HEK293 (cell line): ENCODE data around the gene DUSP6.

Source experiments
- BCL11B ChIP-seq: fragments of 450-650 bp; formaldehyde crosslinking; IDR thresholded peaks from 2 replicates; pipeline ENCODE4 v1.5.1; 2016; ENCODE audit warnings: low read depth, missing biosample characterization, missing genetic modification characterization
- GFI1B ChIP-seq: fragments of 450-650 bp; formaldehyde crosslinking; IDR thresholded peaks from 2 replicates; pipeline ENCODE4 v1.5.1; 2016; ENCODE audit warnings: missing biosample characterization, missing genetic modification characterization
- GLI4 ChIP-seq: fragments of 450-650 bp; formaldehyde crosslinking; IDR thresholded peaks from 2 replicates; pipeline ENCODE4 v1.5.1; 2016; ENCODE audit warnings: missing biosample characterization, missing genetic modification characterization
- GLIS2 ChIP-seq: fragments of 450-650 bp; formaldehyde crosslinking; IDR thresholded peaks from 2 replicates; pipeline ENCODE4 v1.5.1; 2016; ENCODE audit warnings: missing biosample characterization, missing genetic modification characterization
- KLF7 ChIP-seq: fragments of 450-650 bp; formaldehyde crosslinking; IDR thresholded peaks from 2 replicates; pipeline ENCODE4 v1.5.1; 2016; ENCODE audit warnings: missing biosample characterization, missing genetic modification characterization, borderline replicate concordance
- KLF8 ChIP-seq: fragments of 450-650 bp; formaldehyde crosslinking; IDR thresholded peaks from 2 replicates; pipeline ENCODE4 v1.5.1; 2016; ENCODE audit warnings: missing biosample characterization, missing genetic modification characterization
- KLF9 ChIP-seq: fragments of 450-650 bp; formaldehyde crosslinking; IDR thresholded peaks from 2 replicates; pipeline ENCODE4 v1.5.1; 2016; ENCODE audit warnings: missing biosample characterization, missing genetic modification characterization, low read depth
- SALL2 ChIP-seq: fragments of 450-650 bp; formaldehyde crosslinking; IDR thresholded peaks from 2 replicates; pipeline ENCODE4 v1.5.0; 2017; ENCODE audit warnings: missing biosample characterization, mild to moderate bottlenecking, missing genetic modification characterization, borderline replicate concordance
- ZBTB20 ChIP-seq: fragments of 450-650 bp; formaldehyde crosslinking; IDR thresholded peaks from 2 replicates; pipeline ENCODE4 v1.5.1; 2016; ENCODE audit warnings: missing biosample characterization, missing genetic modification characterization
- ZNF10 ChIP-seq: fragments of 450-650 bp; formaldehyde crosslinking; IDR thresholded peaks from 2 replicates; pipeline ENCODE4 v1.5.1; 2017; ENCODE audit warnings: missing biosample characterization, missing genetic modification characterization
- ZNF121 ChIP-seq: fragments of 450-650 bp; formaldehyde crosslinking; IDR thresholded peaks from 2 replicates; pipeline ENCODE4 v1.5.1; 2016; ENCODE audit warnings: missing biosample characterization, missing genetic modification characterization
- ZNF19 ChIP-seq: fragments of 450-650 bp; formaldehyde crosslinking; IDR thresholded peaks from 2 replicates; pipeline ENCODE4; 2016; ENCODE audit warnings: missing biosample characterization, missing genetic modification characterization, low read depth
- ZNF2 ChIP-seq: fragments of 450-650 bp; formaldehyde crosslinking; IDR thresholded peaks from 2 replicates; pipeline ENCODE4 v1.5.1; 2016; ENCODE audit warnings: missing biosample characterization, missing genetic modification characterization
- ZNF202 ChIP-seq: fragments of 450-650 bp; formaldehyde crosslinking; IDR thresholded peaks from 2 replicates; pipeline ENCODE4 v1.5.1; 2016; ENCODE audit warnings: missing biosample characterization, missing genetic modification characterization, borderline replicate concordance
- ZNF223 ChIP-seq: fragments of 450-650 bp; formaldehyde crosslinking; IDR thresholded peaks from 2 replicates; pipeline ENCODE4 v1.5.1; 2016; ENCODE audit warnings: missing biosample characterization, missing genetic modification characterization
- ZNF266 ChIP-seq: fragments of 450-650 bp; formaldehyde crosslinking; IDR thresholded peaks from 2 replicates; pipeline ENCODE4 v1.5.1; 2016; ENCODE audit warnings: missing biosample characterization, missing genetic modification characterization, low read depth
- ZNF324 ChIP-seq: fragments of 450-650 bp; formaldehyde crosslinking; IDR thresholded peaks from 2 replicates; pipeline ENCODE4 v1.5.1; 2016; ENCODE audit warnings: missing biosample characterization, missing genetic modification characterization
- ZNF341 ChIP-seq: fragments of 450-650 bp; formaldehyde crosslinking; IDR thresholded peaks from 2 replicates; pipeline ENCODE4; 2016; ENCODE audit warnings: low read depth, missing biosample characterization, missing genetic modification characterization
- ZNF394 ChIP-seq: fragments of 450-650 bp; formaldehyde crosslinking; IDR thresholded peaks from 2 replicates; pipeline ENCODE4 v1.5.1; 2016; ENCODE audit warnings: missing biosample characterization, missing genetic modification characterization, mild to moderate bottlenecking, moderate library complexity, borderline replicate concordance
- ZNF510 ChIP-seq: fragments of 450-650 bp; formaldehyde crosslinking; IDR thresholded peaks from 2 replicates; pipeline ENCODE4 v1.5.1; 2018; ENCODE audit warnings: mild to moderate bottlenecking, missing genetic modification characterization, missing biosample characterization; ENCODE audit not compliant: insufficient replicate concordance
- ZNF530 ChIP-seq: fragments of 450-650 bp; formaldehyde crosslinking; IDR thresholded peaks from 2 replicates; pipeline ENCODE4 v1.5.1; 2016; ENCODE audit warnings: low read depth, missing biosample characterization, missing genetic modification characterization
- ZNF561 ChIP-seq: fragments of 450-650 bp; IDR thresholded peaks from 2 replicates; pipeline ENCODE4 v1.5.1; 2018; ENCODE audit warnings: missing biosample characterization, missing genetic modification characterization, borderline replicate concordance
- ZNF624 ChIP-seq: fragments of 450-650 bp; formaldehyde crosslinking; IDR thresholded peaks from 2 replicates; pipeline ENCODE4 v1.5.1; 2017; ENCODE audit warnings: missing biosample characterization, missing genetic modification characterization
- ZNF629 ChIP-seq: fragments of 450-650 bp; formaldehyde crosslinking; IDR thresholded peaks from 2 replicates; pipeline ENCODE4 v1.5.1; 2017; ENCODE audit warnings: missing biosample characterization, missing genetic modification characterization
- ZNF664 ChIP-seq: fragments of 450-650 bp; formaldehyde crosslinking; IDR thresholded peaks from 2 replicates; pipeline ENCODE4 v1.5.1; 2016; ENCODE audit warnings: missing biosample characterization, missing genetic modification characterization
- ZNF670 ChIP-seq: fragments of 450-650 bp; formaldehyde crosslinking; IDR thresholded peaks from 2 replicates; pipeline ENCODE4 v1.5.1; 2016; ENCODE audit warnings: missing biosample characterization, missing genetic modification characterization, low read depth
- ZNF701 ChIP-seq: fragments of 450-650 bp; formaldehyde crosslinking; IDR thresholded peaks from 2 replicates; pipeline ENCODE4 v1.5.1; 2016; ENCODE audit warnings: missing biosample characterization, missing genetic modification characterization
- ZNF768 ChIP-seq: fragments of 450-650 bp; formaldehyde crosslinking; IDR thresholded peaks from 2 replicates; pipeline ENCODE4 v1.5.1; 2018; ENCODE audit warnings: missing biosample characterization, mild to moderate bottlenecking, missing genetic modification characterization
- ZNF777 ChIP-seq: fragments of 450-650 bp; formaldehyde crosslinking; IDR thresholded peaks from 2 replicates; pipeline ENCODE4 v1.5.1; 2017; ENCODE audit warnings: missing biosample characterization, missing genetic modification characterization, borderline replicate concordance
- ZSCAN23 ChIP-seq: fragments of 450-650 bp; formaldehyde crosslinking; IDR thresholded peaks from 2 replicates; pipeline ENCODE4 v1.5.1; 2016; ENCODE audit warnings: missing biosample characterization, missing genetic modification characterization
- TF ChIP-seq, protein P1 (sequence below): fragments of 450-650 bp; formaldehyde crosslinking; conservative IDR thresholded peaks from 2 replicates; pipeline ENCODE4 v1.5.1; 2016; ENCODE audit warnings: low read depth, missing biosample characterization, missing genetic modification characterization
- TF ChIP-seq, protein P2 (sequence below): fragments of 450-650 bp; formaldehyde crosslinking; IDR thresholded peaks from 2 replicates; pipeline ENCODE4 v1.5.1; 2016; ENCODE audit warnings: missing biosample characterization, missing genetic modification characterization
- TF ChIP-seq, protein P3 (sequence below): fragments of 450-650 bp; formaldehyde crosslinking; IDR thresholded peaks from 2 replicates; pipeline ENCODE4 v1.5.1; 2016; ENCODE audit warnings: missing biosample characterization, missing genetic modification characterization
- TF ChIP-seq, protein P4 (sequence below): fragments of 450-650 bp; formaldehyde crosslinking; optimal IDR thresholded peaks from 2 replicates; pipeline ENCODE3; 2016; ENCODE audit warnings: missing biosample characterization, mild to moderate bottlenecking, missing genetic modification characterization

Gene DUSP6

GRCh38 chr12:89373763-89374572 is 21.7 kb upstream of the DUSP6 start (continued):
- TF ChIP-seq ZNF510 (no peak), ZNF768 (tag by site-specific recombination) (no peak), ZNF266 (no peak), ZNF223 (tag by site-specific recombination) (no peak), ZNF394 (tag by site-specific recombination) (no peak), ZBTB20 (tag by site-specific recombination) (no peak), ZNF624 (tag by site-specific recombination) (no peak), ZNF121 (tag by site-specific recombination) (no peak), GLIS2 (no peak), ZNF202 (tag by site-specific recombination) (no peak), KLF8 (tag by site-specific recombination) (0 out of 2 replicates have a peak, but pooled peaks have one; percentile 42), GFI1B (tag by site-specific recombination) (peak; percentile 69), ZNF561 (tag by site-specific recombination) (no peak), ZNF2 (tag by site-specific recombination) (no peak), ZNF341 (no peak), BCL11B (tag by site-specific recombination) (no peak), SALL2 (no peak), ZNF670 (no peak), KLF9 (tag by site-specific recombination) (no peak), ZNF324 (tag by site-specific recombination) (no peak), ZNF664 (no peak), ZNF701 (tag by site-specific recombination) (no peak), GLI4 (tag by site-specific recombination) (no peak), ZNF629 (tag by site-specific recombination) (peak; percentile 55), ZNF19 (no peak), KLF7 (tag by site-specific recombination) (no peak), ZNF530 (no peak), ZNF777 (tag by site-specific recombination) (no peak), ZSCAN23 (tag by site-specific recombination) (no peak), ZNF10 (no peak)
- TF ChIP-seq, protein P1, sequence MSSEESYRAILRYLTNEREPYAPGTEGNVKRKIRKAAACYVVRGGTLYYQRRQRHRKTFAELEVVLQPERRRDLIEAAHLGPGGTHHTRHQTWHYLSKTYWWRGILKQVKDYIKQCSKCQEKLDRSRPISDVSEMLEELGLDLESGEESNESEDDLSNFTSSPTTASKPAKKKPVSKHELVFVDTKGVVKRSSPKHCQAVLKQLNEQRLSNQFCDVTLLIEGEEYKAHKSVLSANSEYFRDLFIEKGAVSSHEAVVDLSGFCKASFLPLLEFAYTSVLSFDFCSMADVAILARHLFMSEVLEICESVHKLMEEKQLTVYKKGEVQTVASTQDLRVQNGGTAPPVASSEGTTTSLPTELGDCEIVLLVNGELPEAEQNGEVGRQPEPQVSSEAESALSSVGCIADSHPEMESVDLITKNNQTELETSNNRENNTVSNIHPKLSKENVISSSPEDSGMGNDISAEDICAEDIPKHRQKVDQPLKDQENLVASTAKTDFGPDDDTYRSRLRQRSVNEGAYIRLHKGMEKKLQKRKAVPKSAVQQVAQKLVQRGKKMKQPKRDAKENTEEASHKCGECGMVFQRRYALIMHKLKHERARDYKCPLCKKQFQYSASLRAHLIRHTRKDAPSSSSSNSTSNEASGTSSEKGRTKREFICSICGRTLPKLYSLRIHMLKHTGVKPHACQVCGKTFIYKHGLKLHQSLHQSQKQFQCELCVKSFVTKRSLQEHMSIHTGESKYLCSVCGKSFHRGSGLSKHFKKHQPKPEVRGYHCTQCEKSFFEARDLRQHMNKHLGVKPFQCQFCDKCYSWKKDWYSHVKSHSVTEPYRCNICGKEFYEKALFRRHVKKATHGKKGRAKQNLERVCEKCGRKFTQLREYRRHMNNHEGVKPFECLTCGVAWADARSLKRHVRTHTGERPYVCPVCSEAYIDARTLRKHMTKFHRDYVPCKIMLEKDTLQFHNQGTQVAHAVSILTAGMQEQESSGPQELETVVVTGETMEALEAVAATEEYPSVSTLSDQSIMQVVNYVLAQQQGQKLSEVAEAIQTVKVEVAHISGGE (tag by site-specific recombination) = no peak
- TF ChIP-seq, protein P2, sequence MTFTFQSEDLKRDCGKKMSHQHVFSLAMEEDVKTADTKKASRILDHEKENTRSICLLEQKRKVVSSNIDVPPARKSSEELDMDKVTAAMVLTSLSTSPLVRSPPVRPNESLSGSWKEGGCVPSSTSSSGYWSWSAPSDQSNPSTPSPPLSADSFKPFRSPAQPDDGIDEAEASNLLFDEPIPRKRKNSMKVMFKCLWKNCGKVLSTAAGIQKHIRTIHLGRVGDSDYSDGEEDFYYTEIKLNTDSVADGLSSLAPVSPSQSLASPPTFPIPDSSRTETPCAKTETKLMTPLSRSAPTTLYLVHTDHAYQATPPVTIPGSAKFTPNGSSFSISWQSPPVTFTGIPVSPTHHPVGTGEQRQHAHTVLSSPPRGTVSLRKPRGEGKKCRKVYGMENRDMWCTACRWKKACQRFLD (tag by site-specific recombination) = no peak
- TF ChIP-seq, protein P3, sequence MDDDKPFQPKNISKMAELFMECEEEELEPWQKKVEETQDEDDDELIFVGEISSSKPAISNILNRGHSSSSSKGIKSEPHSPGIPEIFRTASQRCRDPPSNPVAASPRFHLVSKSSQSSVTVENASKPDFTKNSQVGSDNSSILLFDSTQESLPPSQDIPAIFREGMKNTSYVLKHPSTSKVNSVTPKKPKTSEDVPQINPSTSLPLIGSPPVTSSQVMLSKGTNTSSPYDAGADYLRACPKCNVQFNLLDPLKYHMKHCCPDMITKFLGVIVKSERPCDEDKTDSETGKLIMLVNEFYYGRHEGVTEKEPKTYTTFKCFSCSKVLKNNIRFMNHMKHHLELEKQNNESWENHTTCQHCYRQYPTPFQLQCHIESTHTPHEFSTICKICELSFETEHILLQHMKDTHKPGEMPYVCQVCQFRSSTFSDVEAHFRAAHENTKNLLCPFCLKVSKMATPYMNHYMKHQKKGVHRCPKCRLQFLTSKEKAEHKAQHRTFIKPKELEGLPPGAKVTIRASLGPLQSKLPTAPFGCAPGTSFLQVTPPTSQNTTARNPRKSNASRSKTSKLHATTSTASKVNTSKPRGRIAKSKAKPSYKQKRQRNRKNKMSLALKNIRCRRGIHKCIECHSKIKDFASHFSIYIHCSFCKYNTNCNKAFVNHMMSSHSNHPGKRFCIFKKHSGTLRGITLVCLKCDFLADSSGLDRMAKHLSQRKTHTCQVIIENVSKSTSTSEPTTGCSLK (tag by site-specific recombination) = no peak
- TF ChIP-seq, protein P4, sequence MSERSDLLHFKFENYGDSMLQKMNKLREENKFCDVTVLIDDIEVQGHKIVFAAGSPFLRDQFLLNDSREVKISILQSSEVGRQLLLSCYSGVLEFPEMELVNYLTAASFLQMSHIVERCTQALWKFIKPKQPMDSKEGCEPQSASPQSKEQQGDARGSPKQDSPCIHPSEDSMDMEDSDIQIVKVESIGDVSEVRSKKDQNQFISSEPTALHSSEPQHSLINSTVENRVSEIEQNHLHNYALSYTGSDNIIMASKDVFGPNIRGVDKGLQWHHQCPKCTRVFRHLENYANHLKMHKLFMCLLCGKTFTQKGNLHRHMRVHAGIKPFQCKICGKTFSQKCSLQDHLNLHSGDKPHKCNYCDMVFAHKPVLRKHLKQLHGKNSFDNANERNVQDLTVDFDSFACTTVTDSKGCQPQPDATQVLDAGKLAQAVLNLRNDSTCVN = no peak
